HS-27A (cell line): ENCODE data around the gene SCRN3.
A peak's percentile ranks its signal among the peaks of the same experiment; 100 is the strongest.
"Not testable (repeated sequence)": the region's sequence is repeated elsewhere in the genome, so short reads cannot be mapped to it uniquely, and the experiment has no call there.

Experiments
- DNase-seq: peaks from one replicate; pipeline ENCODE4 v3.0.0-alpha.2; 2012; ENCODE audit warnings: low read depth, missing footprints

SCRN3 gene, protein sequence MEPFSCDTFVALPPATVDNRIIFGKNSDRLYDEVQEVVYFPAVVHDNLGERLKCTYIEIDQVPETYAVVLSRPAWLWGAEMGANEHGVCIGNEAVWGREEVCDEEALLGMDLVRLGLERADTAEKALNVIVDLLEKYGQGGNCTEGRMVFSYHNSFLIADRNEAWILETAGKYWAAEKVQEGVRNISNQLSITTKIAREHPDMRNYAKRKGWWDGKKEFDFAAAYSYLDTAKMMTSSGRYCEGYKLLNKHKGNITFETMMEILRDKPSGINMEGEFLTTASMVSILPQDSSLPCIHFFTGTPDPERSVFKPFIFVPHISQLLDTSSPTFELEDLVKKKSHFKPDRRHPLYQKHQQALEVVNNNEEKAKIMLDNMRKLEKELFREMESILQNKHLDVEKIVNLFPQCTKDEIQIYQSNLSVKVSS

GRCh38 chr2:174395284-174395968 is at the start of gene SCRN3:
Gene SCRN3 (plus strand): TSS chr2:174395730. CDS start chr2:174398284, 2,554 bp downstream.
- DNase-seq = peak; percentile 14

GRCh38 chr2:174350018-174350417 is 45.5 kb upstream of the SCRN3 start:
- no peak for DNase-seq

DNA sequence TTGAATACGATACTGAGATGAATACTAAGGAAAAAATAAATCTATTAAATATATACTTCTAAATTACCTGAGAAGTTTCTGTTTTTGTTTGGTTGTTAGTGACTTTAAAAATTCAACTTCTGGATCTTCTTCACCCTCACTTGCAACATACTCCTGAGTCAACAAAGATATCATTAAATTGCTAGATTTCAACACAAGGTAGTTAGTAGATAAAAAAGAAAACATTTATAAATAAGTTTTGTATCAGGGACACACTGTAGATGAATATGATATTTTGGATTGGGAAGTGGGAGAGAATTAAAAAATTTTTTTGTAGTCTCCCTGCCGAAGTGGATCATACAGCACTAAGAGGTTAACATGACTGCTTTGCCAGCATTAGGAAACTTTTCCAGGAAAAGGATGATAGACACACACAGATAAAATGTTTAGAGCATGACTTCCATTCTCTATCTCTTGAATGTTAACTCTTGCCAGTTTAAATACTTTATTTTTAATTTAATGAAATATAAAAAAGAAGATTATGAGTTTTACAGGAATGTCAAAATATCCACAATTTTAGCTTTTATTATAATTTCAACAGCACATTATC is 44.8 kb upstream of the SCRN3 start:
- DNase-seq = no peak

DNA sequence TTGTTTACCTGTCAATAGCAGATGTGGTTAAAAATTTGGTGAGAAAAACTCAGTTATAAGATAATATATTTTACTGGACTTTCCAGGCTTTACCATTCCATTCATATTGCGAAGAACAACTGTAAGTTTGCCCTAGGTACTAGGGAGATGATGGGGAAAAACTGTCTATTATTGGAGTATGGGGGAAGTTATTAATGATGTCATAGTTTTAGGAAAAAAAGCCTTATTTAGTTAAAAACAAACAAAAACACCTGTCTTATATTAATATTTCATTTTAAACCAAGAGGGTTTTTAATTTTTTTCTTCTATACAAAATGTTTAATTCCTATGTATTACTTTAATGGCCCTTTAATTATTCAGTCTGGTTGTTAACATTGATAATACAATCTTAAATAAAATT is 42.5 kb upstream of the SCRN3 start:
- no peak for DNase-seq

- DNase-seq = no peak
Observed at GRCh38 chr2:174356347-174356746, 39.2 kb upstream of the SCRN3 start.

GRCh38 chr2:174359663-174360062 is 35.9 kb upstream of the SCRN3 start:
- DNase-seq = not testable (repeated sequence)

- no peak for DNase-seq
Observed at GRCh38 chr2:174362949-174363348, 32.6 kb upstream of the SCRN3 start.

DNA sequence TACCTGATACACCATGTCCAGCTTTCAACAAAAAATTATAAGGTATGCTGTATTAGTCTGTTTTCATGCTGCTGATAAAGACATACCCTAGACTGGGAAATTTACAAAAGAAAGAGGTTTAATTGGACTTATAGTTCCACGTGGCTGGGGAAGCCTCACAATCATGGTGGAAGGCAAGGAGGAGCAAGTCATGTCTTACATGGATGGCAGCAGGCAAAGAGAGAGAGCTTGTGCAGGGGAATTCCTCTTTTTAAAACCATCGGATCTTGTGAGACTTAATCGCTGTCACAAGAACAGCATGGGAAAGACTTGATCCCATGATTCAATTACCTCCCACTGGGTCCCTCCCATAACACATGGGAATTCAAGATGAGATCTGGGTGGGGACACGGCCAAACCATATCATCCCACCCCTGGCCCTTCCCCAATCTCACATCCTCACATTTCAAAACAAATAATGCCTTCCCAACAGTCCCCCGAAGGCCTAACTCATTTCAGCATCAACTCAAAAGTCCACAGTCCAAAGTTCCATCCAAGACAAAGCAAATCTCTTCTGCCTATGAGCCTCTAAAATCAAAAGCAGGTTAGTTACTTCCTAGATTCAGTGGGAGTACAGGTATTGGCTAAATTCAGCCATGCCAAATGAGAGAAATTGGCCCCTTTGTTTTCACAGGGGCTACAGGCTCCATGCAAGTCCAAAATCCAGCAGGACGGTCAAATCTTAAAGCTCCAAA is 31.9 kb upstream of the SCRN3 start:
- not testable (repeated sequence) for DNase-seq

DNA sequence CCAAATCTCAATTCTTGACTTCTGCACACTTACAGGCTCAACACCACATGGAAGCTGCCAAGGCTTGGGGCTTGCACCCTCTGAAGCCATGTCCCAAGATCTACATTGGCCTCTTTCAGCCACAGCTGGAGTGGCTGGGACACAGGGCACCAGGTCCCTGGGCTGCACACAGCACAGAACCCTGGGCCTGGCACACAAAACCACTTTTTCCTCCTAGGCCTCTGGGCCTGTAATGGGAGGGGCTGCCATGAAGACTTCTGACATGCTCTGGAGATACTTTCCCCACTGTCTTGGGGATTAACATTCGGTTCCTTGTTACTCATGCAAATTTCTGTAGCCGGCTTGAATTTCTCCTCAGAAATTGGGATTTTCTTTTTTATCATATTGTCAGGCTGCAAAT is 30.9 kb upstream of the SCRN3 start:
- no peak for DNase-seq

DNA sequence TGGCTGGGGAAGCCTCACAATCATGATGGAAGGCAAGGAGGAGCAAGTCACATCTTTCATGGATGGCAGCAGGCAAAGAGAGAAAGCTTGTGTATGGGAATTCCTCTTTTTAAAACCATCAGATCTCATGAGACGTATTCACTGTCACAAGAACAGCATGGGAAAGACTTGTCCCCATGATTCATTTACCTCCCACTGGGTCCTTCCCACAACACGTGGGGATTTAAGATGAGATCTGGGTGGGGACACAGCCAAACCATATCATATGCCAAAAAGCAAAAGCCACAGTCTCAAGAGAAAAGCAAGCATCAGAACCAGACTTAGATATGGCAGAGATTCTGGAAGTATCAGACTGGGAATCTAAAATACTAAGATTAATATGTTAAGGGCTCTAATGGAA is 30.0 kb upstream of the SCRN3 start:
- no peak for DNase-seq

DNA sequence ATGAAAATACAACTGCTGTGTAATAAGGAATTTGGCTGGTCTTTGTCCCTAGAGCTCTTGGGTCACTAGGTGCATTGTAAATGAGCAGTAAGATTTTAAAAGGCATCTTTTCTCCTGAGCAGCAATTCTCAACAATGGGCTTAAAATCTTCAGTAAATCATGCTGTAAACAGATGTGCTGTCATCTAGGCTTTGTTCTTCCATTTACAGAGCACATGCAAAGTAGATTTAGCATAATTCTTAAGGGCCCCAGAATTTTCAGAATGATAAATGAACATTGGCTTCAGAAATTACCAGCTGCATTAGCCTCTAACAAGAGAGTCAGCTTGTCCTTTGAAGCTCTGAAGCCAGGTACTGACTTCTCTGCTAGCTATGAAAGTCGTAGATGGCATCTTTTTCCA is 26.8 kb upstream of the SCRN3 start:
- no peak for DNase-seq

DNA sequence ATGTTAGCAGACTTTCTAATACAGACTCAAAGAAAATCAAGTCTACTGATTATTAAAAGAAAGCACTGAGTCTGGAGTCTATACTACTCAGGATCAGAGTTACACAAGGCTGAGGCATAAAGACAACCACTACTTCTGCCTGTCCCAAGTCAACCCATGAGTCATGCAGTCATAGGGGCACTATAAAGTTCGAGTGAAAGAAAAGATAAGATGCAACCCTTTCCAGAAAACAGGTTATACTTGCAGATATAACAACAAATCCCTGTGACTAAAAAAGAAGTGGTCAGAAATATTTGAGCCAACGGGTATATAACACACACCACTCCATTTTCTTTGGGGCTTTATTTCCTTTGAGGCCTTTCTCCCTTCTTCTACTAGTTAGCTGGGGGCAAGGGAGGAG is 18.6 kb upstream of the SCRN3 start:
- no peak for DNase-seq

DNA sequence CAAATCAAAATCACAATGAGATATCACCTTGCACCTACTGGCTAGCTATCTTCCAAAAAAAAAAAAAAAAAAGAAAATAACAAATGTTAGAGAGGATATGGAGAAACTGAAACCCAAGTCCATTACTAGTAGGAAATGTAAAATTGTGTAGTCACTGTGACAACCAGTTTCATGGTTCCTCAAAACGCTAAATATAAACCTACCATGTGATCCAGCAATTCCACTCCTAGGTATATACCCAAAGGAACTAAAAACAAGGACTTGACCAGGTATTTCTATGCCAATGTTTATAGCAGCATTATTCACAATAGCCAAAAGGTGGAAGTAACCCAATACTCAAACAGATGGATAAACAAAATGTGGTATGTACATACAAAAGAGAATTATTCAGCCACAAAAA is 11.7 kb upstream of the SCRN3 start:
- no peak for DNase-seq

DNA sequence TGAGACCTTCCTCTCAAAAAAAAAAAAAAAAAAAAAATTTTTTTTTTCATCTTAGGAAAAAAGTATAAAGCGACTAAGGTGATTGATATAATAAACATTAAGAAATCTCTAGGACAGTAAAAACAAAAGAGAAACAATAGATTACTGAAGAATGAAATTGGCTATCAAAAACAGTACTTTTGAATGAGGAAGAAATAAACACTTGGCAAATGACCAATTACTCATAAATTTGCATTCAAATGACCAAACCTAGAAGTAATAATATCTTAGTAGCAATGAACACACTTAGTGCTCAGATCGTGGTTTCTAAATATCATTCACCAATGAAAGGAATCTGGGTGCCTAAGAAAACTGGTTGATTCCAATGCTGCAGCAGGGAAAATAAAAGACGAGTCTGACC is 10.3 kb upstream of the SCRN3 start:
- no peak for DNase-seq

DNA sequence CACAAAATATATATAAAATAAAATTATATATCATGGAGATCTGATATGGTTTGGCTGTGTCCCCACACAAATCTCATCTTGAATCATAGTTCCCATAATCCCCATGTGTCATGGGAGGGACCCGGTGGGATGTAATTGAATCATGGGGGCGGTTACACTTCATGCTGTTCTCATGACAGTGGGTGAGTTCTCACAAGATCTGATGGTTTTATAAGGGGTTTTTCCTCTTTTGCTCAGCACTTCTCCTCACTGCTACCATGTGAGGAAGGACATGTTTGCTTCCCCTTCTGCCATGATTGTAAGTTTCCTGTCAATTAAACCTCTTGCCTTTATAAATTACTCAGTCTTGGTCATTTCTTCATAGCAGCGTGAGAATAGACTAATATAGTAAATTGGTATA is 6.8 kb upstream of the SCRN3 start:
- DNase-seq = not testable (repeated sequence)

GRCh38 chr2:174389542-174389941 is 6.0 kb upstream of the SCRN3 start:
- DNase-seq = no peak

- not testable (repeated sequence) for DNase-seq
Observed at GRCh38 chr2:174390303-174390702, 5.2 kb upstream of the SCRN3 start.

- DNase-seq = no peak
Observed at GRCh38 chr2:174392706-174393105, 2.8 kb upstream of the SCRN3 start.

GRCh38 chr2:174395969-174396630 is 570 bp downstream of the SCRN3 start:
- DNase-seq = no peak

- DNase-seq = no peak
Observed at GRCh38 chr2:174397773-174398172, 2.2 kb downstream of the SCRN3 start.

- no peak for DNase-seq
Observed at GRCh38 chr2:174399171-174399570, 3.6 kb downstream of the SCRN3 start.

DNA sequence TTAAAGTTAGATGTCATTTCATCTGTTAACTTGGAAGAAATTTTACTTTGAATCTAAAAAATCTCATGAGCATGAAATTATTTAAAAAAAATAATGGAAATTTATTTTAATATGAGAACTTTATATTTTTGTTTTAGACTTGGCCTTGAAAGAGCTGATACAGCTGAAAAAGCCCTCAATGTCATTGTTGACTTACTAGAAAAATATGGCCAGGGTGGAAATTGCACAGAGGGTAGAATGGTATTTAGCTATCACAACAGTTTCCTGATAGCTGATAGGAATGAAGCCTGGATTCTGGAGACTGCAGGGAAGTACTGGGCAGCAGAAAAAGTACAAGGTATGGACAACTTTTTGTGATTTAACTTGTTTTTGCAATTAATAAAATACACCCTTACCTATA is 5.3 kb downstream of the SCRN3 start:
- DNase-seq = no peak
